K562 (cell line): ENCODE results near the gene BRME1. TPM values are rescaled to one million over a fixed set of nuclear protein-coding genes. Genes with fewer than 3 reads are reported as not detected.

ENCODE experiments used
- ARID4B ChIP-seq: sonication (generic); formaldehyde crosslinking; IDR thresholded peaks from 2 replicates; pipeline ENCODE4 v1.8.0; 2022; ENCODE audit warnings: mild to moderate bottlenecking, missing genetic modification reagents
- CGGBP1 ChIP-seq: fragments of 250-450 bp; sonication (Bioruptor Pico); IDR thresholded peaks from 2 replicates; pipeline ENCODE4 v1.9.0; 2021; ENCODE audit warnings: mild to moderate bottlenecking
- ETV5 ChIP-seq: sonication (generic); formaldehyde crosslinking; IDR thresholded peaks from 2 replicates; pipeline ENCODE4 v1.4.0; 2020; ENCODE audit warnings: low read depth, mild to moderate bottlenecking, missing genetic modification reagents
- GTF2F1 ChIP-seq: IDR thresholded peaks from 2 replicates; pipeline ENCODE4 v1.6.1; 2011; ENCODE audit warnings: low read depth, low read length, improper control_type of control experiment
- KLF10 ChIP-seq: fragments of 250-450 bp; sonication (Bioruptor Pico); IDR thresholded peaks from 2 replicates; pipeline ENCODE4 v1.6.1; 2021; ENCODE audit warnings: matching md5 sums
- MEIS2 ChIP-seq: fragments of 450-650 bp; IDR thresholded peaks from 2 replicates; pipeline ENCODE4 v1.6.1; 2014; ENCODE audit warnings: mild to moderate bottlenecking; ENCODE audit not compliant: partially characterized antibody
- MNT ChIP-seq, 2 experiments: fragments of 450-650 bp; conservative IDR thresholded peaks; 2 replicates each; pipeline ENCODE4 v1.6.1; 2017; ENCODE audit warnings: mild to moderate bottlenecking in 2 of 2, moderate library complexity in 2 of 2
- MTA3 ChIP-seq: fragments of 450-650 bp; formaldehyde crosslinking; IDR thresholded peaks from 2 replicates; pipeline ENCODE4 v1.6.1; 2017; ENCODE audit warnings: mild to moderate bottlenecking, borderline replicate concordance
- NFIC ChIP-seq: fragments of 450-650 bp; IDR thresholded peaks from 2 replicates; pipeline ENCODE4 v1.6.1; 2017; ENCODE audit warnings: mild to moderate bottlenecking, inconsistent platforms
- NR2C1 ChIP-seq, 2 experiments: fragments of 450-650 bp; IDR thresholded peaks; 2 replicates each; pipeline ENCODE4 v1.6.1; 2017; ENCODE audit warnings: mild to moderate bottlenecking in 2 of 2, antibody characterized with exemption in 1 of 2, inconsistent platforms in 1 of 2, missing compliant biosample characterization in 1 of 2, missing genetic modification characterization in 1 of 2
- RBBP5 ChIP-seq: fragments of 200-600 bp; sonication (generic); IDR thresholded peaks from 2 replicates; pipeline ENCODE4 v1.6.1; 2012; ENCODE audit warnings: borderline replicate concordance, mild to moderate bottlenecking, low read length, control low read depth, inconsistent platforms; ENCODE audit not compliant: insufficient read depth, poor library complexity, severe bottlenecking
- SMARCA5 ChIP-seq: fragments of 450-650 bp; IDR thresholded peaks from 2 replicates; pipeline ENCODE4 v1.6.1; 2016
- ZNF586 ChIP-seq: fragments of 450-650 bp; formaldehyde crosslinking; conservative IDR thresholded peaks from 2 replicates; pipeline ENCODE4 v1.4.0; 2020; ENCODE audit warnings: mild to moderate bottlenecking, moderate library complexity
- ZNF740 ChIP-seq, 3 experiments: fragments of 200-800 bp in 1 of 3; sonication (Bioruptor generic) in 1 of 3; sonication (generic) in 1 of 3; formaldehyde crosslinking in 1 of 3; IDR thresholded peaks; 2 replicates each; pipeline versions ENCODE4 v1.6.1 to v1.8.0; 2016 to 2022; ENCODE audit warnings: mild to moderate bottlenecking in 2 of 3, missing compliant biosample characterization in 2 of 3, missing genetic modification characterization in 2 of 3, missing genetic modification reagents in 1 of 3
- ZNF766 ChIP-seq: fragments of 200-800 bp; sonication (Bioruptor generic); conservative IDR thresholded peaks from 2 replicates; pipeline ENCODE4 v1.6.1; 2016; ENCODE audit warnings: missing genetic modification characterization, missing compliant biosample characterization
- polyA plus RNA-seq, 8 experiments: library from polyadenylated mRNA; depleted of rRNA in 4 of 8; stranded (reverse) in 5 of 8; unstranded in 3 of 8; fragments of >200 nt; fragmentation: Nextera tagmentation in 2 of 8; fragmentation: Illumina TruSeq in 1 of 8; extraction: Ambion mirVana in 2 of 8; extraction: Trizol in 1 of 8; gene quantifications; 2 replicates each; pipeline versions ENCODE4 v1.2.1 to v1.2.3, GENCODE V29; 2011 to 2014; ENCODE audit warnings: inconsistent platforms in 1 of 8, missing spikeins in 1 of 8
- total RNA-seq, 7 experiments: library from RNA; depleted of rRNA in 6 of 7; stranded (reverse); fragments of >200 nt in 6 of 7; fragmentation: Illumina TruSeq in 2 of 7; extraction: Trizol in 2 of 7; gene quantifications; 2 replicates each; pipeline versions ENCODE4 v1.2.1 to v1.2.3, GENCODE V29; 2011 to 2021; ENCODE audit warnings: low replicate concordance in 1 of 7

Gene BRME1
- total and polyA plus RNA-seq, 9 of the 15 experiments (the other 6 are each of a cell fraction or from before 2014, with no cell fraction given): 0.75 to 6.1 (median 3.6) TPM

- TF ChIP-seq CGGBP1 (no peak), RBBP5 (peak; percentile 69), MNT (conservative IDR thresholded peaks at IDR 0.05) (peak; percentile 39 to 79; a peak in 2 of 4 replicates), ETV5 (CRISPR knock-in tag) (peak; percentile 80), ZNF766 (CRISPR knock-in tag) (peak; percentile 58; the same call in 1 of the 2 replicates), MTA3 (peak; percentile 72; the same call in 1 of the 2 replicates), GTF2F1 (peak; percentile 32; the same call in 1 of the 2 replicates), ZNF586 (CRISPR knock-in tag) (no peak), SMARCA5 (no peak), MEIS2 (peak; percentile 94), NR2C1 (IDR thresholded peaks at IDR 0.05) (no peak), NR2C1 (tag; IDR thresholded peaks at IDR 0.05) (peak; percentile 39; the same call in 1 of the 2 replicates), ARID4B (CRISPR knock-in tag) (peak; percentile 44; the same call in 1 of the 2 replicates), ZNF740 (CRISPR knock-in tag; IDR thresholded peaks at IDR 0.05) (peak; percentile 53; the same call in 1 of the 2 replicates), ZNF740 (tag; IDR thresholded peaks at IDR 0.05) (no peak), KLF10 (CRISPR knock-in tag) (no peak), NFIC (peak; percentile 63; the same call in 1 of the 2 replicates)
Measured at GRCh38 chr19:13905634-13906520, at the start of gene BRME1, which contains the start of gene CC2D1A (continued).
